NB4 (cell line): ENCODE measurements around the gene TOP1.

Source experiments
- DNase-seq: peaks from one replicate; pipeline ENCODE4 v3.0.0; 2010; ENCODE audit warnings: low read depth
- H3K4me3 ChIP-seq: one replicate; pipeline ENCODE4 v1.5.1; 2011; ENCODE audit warnings: mild to moderate bottlenecking, low read depth, low read length, moderate library complexity
- MYC ChIP-seq: IDR thresholded peaks from 2 replicates; pipeline ENCODE4 v1.6.1; 2011; ENCODE audit warnings: low read depth, low read length
- POLR2A ChIP-seq: IDR thresholded peaks from 2 replicates; pipeline ENCODE4 v1.6.1; 2011; ENCODE audit warnings: mild to moderate bottlenecking; ENCODE audit not compliant: insufficient read length; ENCODE audit errors: extremely low read depth
- TF ChIP-seq, protein P1 (sequence below): IDR thresholded peaks from one replicate; pipeline ENCODE4 v1.5.1; 2012; ENCODE audit warnings: low read depth, low read length
- TF ChIP-seq, protein P2 (sequence below): IDR thresholded peaks from 2 replicates; pipeline ENCODE4 v1.6.1; 2011; ENCODE audit warnings: low read depth, low read length

TOP1 gene

DNA sequence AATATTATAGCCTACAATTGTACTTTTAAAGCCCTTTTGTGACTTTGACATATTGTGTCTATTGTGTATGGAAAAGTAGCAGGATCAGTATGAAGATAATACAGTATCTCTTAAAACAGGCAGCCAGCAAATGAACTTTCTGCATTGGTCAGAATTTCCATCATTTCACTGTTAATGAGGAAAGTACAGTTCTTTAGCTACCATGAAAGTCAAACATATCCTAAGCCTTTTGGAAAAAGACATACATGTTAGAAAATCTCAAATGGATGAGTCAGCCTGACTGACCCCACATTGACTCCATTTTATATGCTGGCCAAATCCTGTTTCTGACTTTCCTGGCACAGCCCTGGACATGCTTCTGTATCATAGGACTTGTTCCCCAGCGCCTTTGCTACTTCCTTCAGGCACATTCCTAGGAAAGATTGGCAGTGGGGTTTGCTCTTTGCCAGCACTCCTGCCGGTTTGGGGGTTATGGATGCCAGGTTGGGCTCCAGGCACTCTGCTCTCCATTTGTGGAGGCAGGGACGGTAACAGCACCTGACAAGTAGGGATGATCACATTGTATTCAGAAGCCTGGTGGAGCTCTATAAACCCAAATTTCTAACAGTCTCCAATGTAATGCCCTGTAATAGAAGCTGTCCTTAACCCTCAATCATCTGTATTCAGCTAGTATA lies 43.7 kb downstream of the TOP1 start:
- H3K4me3 ChIP-seq: no peak overlapping the region
- DNase-seq: no peak
- TF ChIP-seq, protein P1, sequence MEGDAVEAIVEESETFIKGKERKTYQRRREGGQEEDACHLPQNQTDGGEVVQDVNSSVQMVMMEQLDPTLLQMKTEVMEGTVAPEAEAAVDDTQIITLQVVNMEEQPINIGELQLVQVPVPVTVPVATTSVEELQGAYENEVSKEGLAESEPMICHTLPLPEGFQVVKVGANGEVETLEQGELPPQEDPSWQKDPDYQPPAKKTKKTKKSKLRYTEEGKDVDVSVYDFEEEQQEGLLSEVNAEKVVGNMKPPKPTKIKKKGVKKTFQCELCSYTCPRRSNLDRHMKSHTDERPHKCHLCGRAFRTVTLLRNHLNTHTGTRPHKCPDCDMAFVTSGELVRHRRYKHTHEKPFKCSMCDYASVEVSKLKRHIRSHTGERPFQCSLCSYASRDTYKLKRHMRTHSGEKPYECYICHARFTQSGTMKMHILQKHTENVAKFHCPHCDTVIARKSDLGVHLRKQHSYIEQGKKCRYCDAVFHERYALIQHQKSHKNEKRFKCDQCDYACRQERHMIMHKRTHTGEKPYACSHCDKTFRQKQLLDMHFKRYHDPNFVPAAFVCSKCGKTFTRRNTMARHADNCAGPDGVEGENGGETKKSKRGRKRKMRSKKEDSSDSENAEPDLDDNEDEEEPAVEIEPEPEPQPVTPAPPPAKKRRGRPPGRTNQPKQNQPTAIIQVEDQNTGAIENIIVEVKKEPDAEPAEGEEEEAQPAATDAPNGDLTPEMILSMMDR: no peak
- TF ChIP-seq POLR2A (no peak), MYC (no peak)
- TF ChIP-seq, protein P2, sequence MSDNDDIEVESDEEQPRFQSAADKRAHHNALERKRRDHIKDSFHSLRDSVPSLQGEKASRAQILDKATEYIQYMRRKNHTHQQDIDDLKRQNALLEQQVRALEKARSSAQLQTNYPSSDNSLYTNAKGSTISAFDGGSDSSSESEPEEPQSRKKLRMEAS: no peak

DNA sequence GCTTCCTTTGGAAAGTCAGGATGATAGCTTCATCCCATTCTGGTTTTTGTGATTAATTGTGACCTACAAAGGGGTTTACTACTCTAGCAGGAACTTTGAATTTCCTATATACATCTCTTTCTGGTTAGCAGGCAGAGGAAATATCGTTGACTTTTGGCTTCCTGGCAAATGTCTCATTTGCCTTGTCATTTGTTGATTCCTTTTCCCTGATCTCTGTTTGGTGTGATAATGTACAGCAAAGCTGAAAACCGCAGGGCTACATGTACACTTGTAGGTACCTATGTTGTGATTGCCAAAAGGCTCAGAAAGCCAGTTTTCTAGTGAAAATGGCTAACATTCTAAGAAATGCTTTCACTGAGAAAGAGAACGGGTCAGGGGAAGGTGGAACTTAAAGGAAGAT lies 44.3 kb downstream of the TOP1 start:
- no peak for TF ChIP-seq MYC
- TF ChIP-seq, protein P1: no peak
- no peak for TF ChIP-seq POLR2A
- TF ChIP-seq, protein P2: no peak
- DNase-seq: no peak
- H3K4me3 ChIP-seq: no peak overlapping the region

DNA sequence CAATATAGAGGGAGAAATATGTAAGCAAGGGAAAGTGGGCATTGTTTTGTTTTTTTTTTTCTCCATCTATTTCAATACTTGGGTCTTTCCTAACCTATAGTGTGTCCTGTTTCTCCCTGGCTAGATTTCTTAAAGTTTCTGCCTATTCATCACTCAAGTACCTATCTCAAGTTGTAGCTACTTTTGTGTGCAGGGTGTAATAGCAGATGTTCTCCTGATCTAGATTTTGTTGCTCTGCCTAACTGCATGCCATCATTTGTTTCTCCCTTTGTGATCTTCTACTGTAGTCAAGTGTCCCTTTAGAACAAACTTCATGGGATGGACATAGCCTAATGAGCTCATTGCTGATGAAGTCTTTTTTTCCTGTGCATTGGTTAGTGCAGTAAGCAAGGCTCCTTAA lies 45.8 kb downstream of the TOP1 start:
- DNase-seq: no peak
- no peak overlapping the region for H3K4me3 ChIP-seq
- TF ChIP-seq MYC (no peak), POLR2A (no peak)
- TF ChIP-seq, protein P1: no peak
- TF ChIP-seq, protein P2: no peak

DNA sequence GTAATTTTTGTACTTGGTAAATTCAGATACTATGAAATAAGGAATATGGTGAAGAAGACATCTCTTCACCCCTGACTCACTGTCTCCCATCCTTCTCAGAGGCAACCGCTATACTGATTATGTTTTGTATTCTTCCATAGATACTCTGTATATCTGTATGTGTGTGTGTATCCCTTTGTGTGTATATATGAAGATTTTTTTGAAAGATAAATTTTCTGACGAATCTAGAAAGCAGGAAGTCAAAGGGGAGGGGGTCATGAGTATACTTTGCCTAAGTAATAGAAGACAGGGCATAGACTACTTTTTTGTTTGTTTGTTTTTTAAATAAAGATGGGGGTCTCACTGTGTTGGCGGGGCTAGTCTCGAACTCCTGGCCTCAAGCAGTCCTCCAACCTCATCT lies 48.2 kb downstream of the TOP1 start:
- TF ChIP-seq, protein P1: no peak
- TF ChIP-seq, protein P2: no peak
- TF ChIP-seq POLR2A (no peak), MYC (no peak)
- no peak overlapping the region for H3K4me3 ChIP-seq
- DNase-seq: no peak

DNA sequence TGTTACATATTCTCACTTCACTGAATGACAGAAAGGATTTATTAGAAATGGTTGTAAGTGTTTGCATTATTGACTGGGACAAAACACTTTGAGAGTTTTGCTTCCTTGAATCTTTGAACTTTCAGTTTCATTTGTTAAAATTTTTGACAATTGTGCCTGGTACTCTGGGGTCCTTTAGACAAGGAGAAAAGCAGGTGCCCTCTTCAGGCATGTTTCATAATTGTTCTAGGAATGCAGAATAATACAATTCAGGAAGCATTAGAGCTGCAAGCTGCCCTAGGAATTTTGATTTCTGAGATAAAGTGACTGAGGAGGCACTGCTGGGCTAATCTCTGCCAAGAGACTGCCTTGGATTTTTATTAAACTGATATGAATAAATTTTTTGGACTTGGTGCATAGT lies 49.7 kb downstream of the TOP1 start:
- no peak for TF ChIP-seq MYC
- TF ChIP-seq, protein P1: no peak
- TF ChIP-seq, protein P2: no peak
- no peak for TF ChIP-seq POLR2A
- no peak overlapping the region for H3K4me3 ChIP-seq
- DNase-seq: peak; percentile 27

DNA sequence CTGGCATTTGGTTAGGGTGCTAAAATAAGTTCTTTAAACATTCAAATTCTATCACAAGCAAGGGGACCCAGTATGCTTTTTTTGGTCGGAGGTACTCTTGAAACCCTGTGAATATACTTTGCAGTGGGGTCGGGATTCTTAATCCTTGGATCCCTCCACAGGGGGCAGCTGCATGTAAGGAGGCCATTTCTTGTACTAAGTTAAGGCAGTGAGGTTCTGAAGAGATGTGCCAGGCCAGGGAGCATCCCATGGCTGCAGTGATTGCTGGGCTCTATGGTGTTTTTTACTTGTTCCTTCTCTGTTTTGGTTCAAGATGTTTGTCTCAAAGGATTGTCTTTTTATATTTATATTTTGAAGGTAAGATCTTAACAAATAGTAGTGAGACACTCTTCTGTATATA lies 50.4 kb downstream of the TOP1 start:
- TF ChIP-seq MYC (no peak), POLR2A (no peak)
- TF ChIP-seq, protein P1: no peak
- TF ChIP-seq, protein P2: no peak
- DNase-seq: no peak
- no peak overlapping the region for H3K4me3 ChIP-seq
